NCI-H2107 treated with DMSO at 0.1 percent for 48 hours (cell line): ENCODE measurements around the gene STARD7.

Experiments used
- DNase-seq: peaks from one replicate; lab custom pipeline; 2025; ENCODE audit not compliant: unreplicated experiment; lab: John Stamatoyannopoulos, UW

Gene STARD7

GRCh38 chr2:96137321-96138178 is 71.1 kb downstream of the STARD7 start:
- no peak for DNase-seq

GRCh38 chr2:96136129-96136720 is 72.4 kb downstream of the STARD7 start:
- DNase-seq: no peak

- DNase-seq: no peak
These were observed 73.0 kb downstream of the STARD7 start for GRCh38 chr2:96135621-96136020.

- no peak for DNase-seq
These were observed 73.5 kb downstream of the STARD7 start for GRCh38 chr2:96135171-96135570.
